NB4 (cell line): ENCODE results near the gene BHLHA9.

ENCODE experiments used
- CTCF ChIP-seq: IDR thresholded peaks from one replicate; pipeline ENCODE4 v1.5.1; 2012; ENCODE audit warnings: low read depth, low read length
- POLR2A ChIP-seq: IDR thresholded peaks from 2 replicates; pipeline ENCODE4 v1.6.1; 2011; ENCODE audit warnings: mild to moderate bottlenecking; ENCODE audit not compliant: insufficient read length; ENCODE audit errors: extremely low read depth

GRCh38 chr17:1301546-1301945 is 31.3 kb downstream of the BHLHA9 start:
- TF ChIP-seq CTCF (no peak), POLR2A (no peak)
